Measurements from ENCODE around the gene MS4A18. TPM values are rescaled to one million over a fixed set of nuclear protein-coding genes. Genes with fewer than 3 reads are reported as not detected.

The MS4A18 gene
- total and polyA plus RNA-seq, 10 of the 15 experiments (the other 5 are each of a cell fraction or from before 2014, with no cell fraction given): not detected

DNA sequence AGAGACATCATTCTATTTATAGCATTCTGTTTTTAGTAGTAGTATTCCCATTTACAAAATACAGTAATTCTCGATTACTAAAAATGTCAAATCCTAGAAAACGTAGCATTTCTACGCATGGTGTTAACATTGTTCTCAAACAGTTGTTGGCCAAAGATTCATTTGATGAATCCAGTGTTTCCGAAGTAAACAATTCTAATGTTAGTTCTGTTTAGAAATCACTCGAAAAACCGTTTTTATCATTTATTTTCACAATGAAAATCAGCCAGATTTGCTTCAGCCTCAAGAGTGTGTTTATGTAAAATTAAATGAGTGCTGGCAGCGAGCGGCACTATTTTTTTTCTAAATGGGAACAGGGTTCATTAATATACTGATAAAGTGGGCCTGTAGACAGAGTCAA lies 7.1 kb downstream of the MS4A18 start:
- Histone ChIP-seq H2AFZ (ENCODE audit: control insufficient read depth, low read depth, low read length) (no peak overlapping the region), H3K4me3 (no peak overlapping the region), H3K27me3 (replicated peaks in 1 of 2; ENCODE audit: control insufficient read depth in 2 of 2, insufficient read depth in 2 of 2, low read length in 1 of 2) (no peaks in the 10 kb centered on the region), H3K27ac (ENCODE audit: control insufficient read depth, insufficient read depth) (no peak overlapping the region), H3K4me2 (ENCODE audit: control insufficient read depth, insufficient read depth) (no peak overlapping the region), H3K9me3 (replicated peaks; ENCODE audit: control insufficient read depth, insufficient read depth, low read length) (no peaks in the 10 kb centered on the region), H3K79me2 (ENCODE audit: control insufficient read depth, insufficient read depth, low read length) (no peaks in the 10 kb centered on the region), H3K36me3 (ENCODE audit: control insufficient read depth in 2 of 2, insufficient read depth in 2 of 2, low read length in 1 of 2) (no peaks in the 10 kb centered on the region), H3K4me1 (ENCODE audit: control insufficient read depth, insufficient read depth, low read length) (no peaks in the 10 kb centered on the region), H4K20me1 (ENCODE audit: control insufficient read depth, insufficient read depth) (no peaks in the 10 kb centered on the region), H3K9ac (ENCODE audit: control insufficient read depth, insufficient read depth, low read length) (no peak overlapping the region)
- ChIA-PET RAD21 (ENCODE audit: unreplicated experiment) (no interaction called here), CTCF (no interaction called here), POLR2A (no interaction called here), SMC1A (ENCODE audit: uncharacterized antibody, unreplicated experiment) (no interaction called here)
- ATAC-seq: no peak
- no TSS peak for BruUV-seq (replicated peaks)
- in situ Hi-C loops (cut with MboI): no loop called here
- no peak for DNase-seq (ENCODE audit: low read depth, low spot score)
- intact Hi-C loops (cut with micrococcal nuclease; ENCODE audit: unreplicated experiment): no loop called here
- FAIRE-seq: no peak
- TF ChIP-seq POLR2AphosphoS5 (IDR thresholded peaks at IDR 0.05; ENCODE audit: low read length) (no peak), ZNF274 (IDR thresholded peaks at IDR 0.05; ENCODE audit: insufficient read depth, insufficient read length) (no peak), TARDBP (IDR thresholded peaks at IDR 0.05; ENCODE audit: borderline replicate concordance) (no peak), SUPT20H (IDR thresholded peaks at IDR 0.05; ENCODE audit: borderline replicate concordance, control insufficient read depth, low read depth, low read length) (no peak), SP1 (IDR thresholded peaks at IDR 0.05; ENCODE audit: low read depth, low read length) (no peak), RELB (IDR thresholded peaks at IDR 0.05; ENCODE audit: low read depth) (no peak), GABPA (IDR thresholded peaks at IDR 0.05; ENCODE audit: low read depth) (no peak), NKRF (conservative IDR thresholded peaks at IDR 0.05) (no peak), KDM1A (IDR thresholded peaks at IDR 0.05; ENCODE audit: borderline replicate concordance) (no peak), CEBPZ (IDR thresholded peaks at IDR 0.05; ENCODE audit: low read depth, low read length) (no peak), POLR2AphosphoS2 (IDR thresholded peaks at IDR 0.05; ENCODE audit: low read depth, low read length) (no peak), ZNF622 (IDR thresholded peaks at IDR 0.05) (no peak)
- TF ChIP-seq, protein P1, sequence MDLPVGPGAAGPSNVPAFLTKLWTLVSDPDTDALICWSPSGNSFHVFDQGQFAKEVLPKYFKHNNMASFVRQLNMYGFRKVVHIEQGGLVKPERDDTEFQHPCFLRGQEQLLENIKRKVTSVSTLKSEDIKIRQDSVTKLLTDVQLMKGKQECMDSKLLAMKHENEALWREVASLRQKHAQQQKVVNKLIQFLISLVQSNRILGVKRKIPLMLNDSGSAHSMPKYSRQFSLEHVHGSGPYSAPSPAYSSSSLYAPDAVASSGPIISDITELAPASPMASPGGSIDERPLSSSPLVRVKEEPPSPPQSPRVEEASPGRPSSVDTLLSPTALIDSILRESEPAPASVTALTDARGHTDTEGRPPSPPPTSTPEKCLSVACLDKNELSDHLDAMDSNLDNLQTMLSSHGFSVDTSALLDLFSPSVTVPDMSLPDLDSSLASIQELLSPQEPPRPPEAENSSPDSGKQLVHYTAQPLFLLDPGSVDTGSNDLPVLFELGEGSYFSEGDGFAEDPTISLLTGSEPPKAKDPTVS (IDR thresholded peaks at IDR 0.05; ENCODE audit: low read depth, low read length): no peak
- TF ChIP-seq, protein P2, sequence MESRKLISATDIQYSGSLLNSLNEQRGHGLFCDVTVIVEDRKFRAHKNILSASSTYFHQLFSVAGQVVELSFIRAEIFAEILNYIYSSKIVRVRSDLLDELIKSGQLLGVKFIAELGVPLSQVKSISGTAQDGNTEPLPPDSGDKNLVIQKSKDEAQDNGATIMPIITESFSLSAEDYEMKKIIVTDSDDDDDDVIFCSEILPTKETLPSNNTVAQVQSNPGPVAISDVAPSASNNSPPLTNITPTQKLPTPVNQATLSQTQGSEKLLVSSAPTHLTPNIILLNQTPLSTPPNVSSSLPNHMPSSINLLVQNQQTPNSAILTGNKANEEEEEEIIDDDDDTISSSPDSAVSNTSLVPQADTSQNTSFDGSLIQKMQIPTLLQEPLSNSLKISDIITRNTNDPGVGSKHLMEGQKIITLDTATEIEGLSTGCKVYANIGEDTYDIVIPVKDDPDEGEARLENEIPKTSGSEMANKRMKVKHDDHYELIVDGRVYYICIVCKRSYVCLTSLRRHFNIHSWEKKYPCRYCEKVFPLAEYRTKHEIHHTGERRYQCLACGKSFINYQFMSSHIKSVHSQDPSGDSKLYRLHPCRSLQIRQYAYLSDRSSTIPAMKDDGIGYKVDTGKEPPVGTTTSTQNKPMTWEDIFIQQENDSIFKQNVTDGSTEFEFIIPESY (IDR thresholded peaks at IDR 0.05): no peak
- 50% methylated on average over 8 of the region's 8 CpGs for WGBS (ENCODE audit: insufficient coverage, insufficient replicate concordance, low lambda C conversion rate, missing lambda C conversion rate)
